Hippocampal formation (tissue), 2 donors: ENCODE results near the gene STK17A.
"Not testable (repeated sequence)": the region's sequence is repeated elsewhere in the genome, so short reads cannot be mapped to it uniquely, and the experiment has no call there.

ENCODE experiments used
- DNase-seq, 2 donors: peaks; one replicate each; lab custom pipeline; 2025; lab: John Stamatoyannopoulos, UW

Gene STK17A

GRCh38 chr7:43658718-43659548 is 76.0 kb downstream of the STK17A start:
- no peak for DNase-seq

GRCh38 chr7:43659549-43659896 is 76.6 kb downstream of the STK17A start:
- no peak for DNase-seq

GRCh38 chr7:43660141-43660540 is 77.2 kb downstream of the STK17A start:
- DNase-seq = no peak

GRCh38 chr7:43664681-43665080 is 81.8 kb downstream of the STK17A start:
- DNase-seq = no peak

- DNase-seq = no peak
These were observed 84.0 kb downstream of the STK17A start for GRCh38 chr7:43666938-43667337.

- DNase-seq = no peak
These were observed 85.1 kb downstream of the STK17A start for GRCh38 chr7:43668035-43668434.

- no peak for DNase-seq
These were observed 86.6 kb downstream of the STK17A start for GRCh38 chr7:43669286-43670081.

GRCh38 chr7:43671521-43671920 is 88.6 kb downstream of the STK17A start:
- no peak for DNase-seq

- not testable (repeated sequence) for DNase-seq
These were observed 90.5 kb downstream of the STK17A start for GRCh38 chr7:43673243-43673976.

GRCh38 chr7:43674559-43675436 is 91.9 kb downstream of the STK17A start:
- DNase-seq = no peak
